ENCODE data around the gene STK32C. TPM values are rescaled to one million over a fixed set of nuclear protein-coding genes. Genes with fewer than 3 reads are reported as not detected.

The STK32C gene
- total RNA-seq, 1 donor from 2014 or later, result 12.2 TPM

GRCh38 chr10:132195366-132196075 is 112.2 kb downstream of the STK32C start:
- H3K36me3 ChIP-seq (ENCODE audit: control insufficient read depth, insufficient read depth, low read length), result no peaks in the 10 kb centered on the region
- no peak overlapping the region for H3K4me3 ChIP-seq (ENCODE audit: low read depth, low read length)
- no peak for TF ChIP-seq CTCF (IDR thresholded peaks at IDR 0.05; ENCODE audit: insufficient read depth, low read length, poor library complexity, severe bottlenecking)
- no peak for DNase-seq (ENCODE audit: low read depth)
- no peaks in the 10 kb centered on the region for H3K27me3 ChIP-seq (ENCODE audit: control insufficient read depth, insufficient read depth, low read length)

- Histone ChIP-seq H3K27me3 (ENCODE audit: control insufficient read depth, insufficient read depth, low read length) (no peaks in the 10 kb centered on the region), H3K36me3 (ENCODE audit: control insufficient read depth, insufficient read depth, low read length) (no peaks in the 10 kb centered on the region), H3K4me3 (ENCODE audit: low read depth, low read length) (no peak overlapping the region)
- no peak for DNase-seq (ENCODE audit: low read depth)
- TF ChIP-seq CTCF (IDR thresholded peaks at IDR 0.05; ENCODE audit: insufficient read depth, low read length, poor library complexity, severe bottlenecking), result no peak
Observed at GRCh38 chr10:132194726-132195125, 113.0 kb downstream of the STK32C start.

- DNase-seq (ENCODE audit: low read depth), result no peak
- Histone ChIP-seq H3K36me3 (ENCODE audit: control insufficient read depth, insufficient read depth, low read length) (no peaks in the 10 kb centered on the region), H3K4me3 (ENCODE audit: low read depth, low read length) (no peak overlapping the region), H3K27me3 (ENCODE audit: control insufficient read depth, insufficient read depth, low read length) (peaks cover 5% of the 10 kb centered on the region)
- no peak for TF ChIP-seq CTCF (IDR thresholded peaks at IDR 0.05; ENCODE audit: insufficient read depth, low read length, poor library complexity, severe bottlenecking)
Observed at GRCh38 chr10:132193907-132194552, 113.7 kb downstream of the STK32C start.

- H3K27me3 ChIP-seq (ENCODE audit: control insufficient read depth, insufficient read depth, low read length), result peaks cover 14% of the 10 kb centered on the region
- no peak for TF ChIP-seq CTCF (IDR thresholded peaks at IDR 0.05; ENCODE audit: insufficient read depth, low read length, poor library complexity, severe bottlenecking)
- DNase-seq (ENCODE audit: low read depth), result no peak
- H3K36me3 ChIP-seq (ENCODE audit: control insufficient read depth, insufficient read depth, low read length), result no peaks in the 10 kb centered on the region
- H3K4me3 ChIP-seq (ENCODE audit: low read depth, low read length), result no peak overlapping the region
Observed at GRCh38 chr10:132192991-132193665, 114.6 kb downstream of the STK32C start.

GRCh38 chr10:132192076-132192975 is 115.4 kb downstream of the STK32C start:
- Histone ChIP-seq H3K27me3 (ENCODE audit: control insufficient read depth, insufficient read depth, low read length) (peaks cover 22% of the 10 kb centered on the region), H3K36me3 (ENCODE audit: control insufficient read depth, insufficient read depth, low read length) (no peaks in the 10 kb centered on the region), H3K4me3 (ENCODE audit: low read depth, low read length) (no peak overlapping the region)
- no peak for TF ChIP-seq CTCF (IDR thresholded peaks at IDR 0.05; ENCODE audit: insufficient read depth, low read length, poor library complexity, severe bottlenecking)
- no peak for DNase-seq (ENCODE audit: low read depth)

All from kidney epithelial cell (primary cell).